ENCODE measurements around the gene SH2D7.

SH2D7 gene

GRCh38 chr15:78080088-78080460 is 12.3 kb upstream of the SH2D7 start:
- peaks cover 8% of the 10 kb centered on the region for H3K4me1 ChIP-seq (ENCODE audit: insufficient read depth, insufficient read length)
- no peak for DNase-seq (ENCODE audit: low read depth, low spot score)
- peaks cover 6% of the 10 kb centered on the region for H3K27me3 ChIP-seq (ENCODE audit: insufficient read depth, insufficient read length)
- H3K9me3 ChIP-seq (ENCODE audit: insufficient read depth, low read length): no peaks in the 10 kb centered on the region
- no peak for TF ChIP-seq ZNF274 (IDR thresholded peaks at IDR 0.05; ENCODE audit: low read depth, low read length)
- no peak for TF ChIP-seq SUZ12 (IDR thresholded peaks at IDR 0.05; ENCODE audit: extremely low read depth, insufficient read depth, insufficient read length)
- TF ChIP-seq YY1 (IDR thresholded peaks at IDR 0.05; ENCODE audit: insufficient read depth, insufficient read length): no peak
- no peaks in the 10 kb centered on the region for H3K36me3 ChIP-seq (ENCODE audit: insufficient read depth, insufficient read length, low read length)
- H3K4me3 ChIP-seq (ENCODE audit: insufficient read length, low read depth): no peak overlapping the region
- no peak overlapping the region for H3K9ac ChIP-seq (ENCODE audit: insufficient read length, low read depth)

- peaks cover 8% of the 10 kb centered on the region for H3K4me1 ChIP-seq (ENCODE audit: insufficient read depth, insufficient read length)
- no peak for TF ChIP-seq ZNF274 (IDR thresholded peaks at IDR 0.05; ENCODE audit: low read depth, low read length)
- no peak for TF ChIP-seq YY1 (IDR thresholded peaks at IDR 0.05; ENCODE audit: insufficient read depth, insufficient read length)
- no peak for TF ChIP-seq SUZ12 (IDR thresholded peaks at IDR 0.05; ENCODE audit: extremely low read depth, insufficient read depth, insufficient read length)
- peaks cover 6% of the 10 kb centered on the region for H3K27me3 ChIP-seq (ENCODE audit: insufficient read depth, insufficient read length)
- DNase-seq (ENCODE audit: low read depth, low spot score): no peak
- no peaks in the 10 kb centered on the region for H3K36me3 ChIP-seq (ENCODE audit: insufficient read depth, insufficient read length, low read length)
- H3K4me3 ChIP-seq (ENCODE audit: insufficient read length, low read depth): no peak overlapping the region
- no peak overlapping the region for H3K9ac ChIP-seq (ENCODE audit: insufficient read length, low read depth)
- H3K9me3 ChIP-seq (ENCODE audit: insufficient read depth, low read length): no peaks in the 10 kb centered on the region
These were observed 10.1 kb upstream of the SH2D7 start for GRCh38 chr15:78082106-78082742.

GRCh38 chr15:78082743-78083110 is 9.6 kb upstream of the SH2D7 start:
- TF ChIP-seq SUZ12 (IDR thresholded peaks at IDR 0.05; ENCODE audit: extremely low read depth, insufficient read depth, insufficient read length) (no peak), YY1 (IDR thresholded peaks at IDR 0.05; ENCODE audit: insufficient read depth, insufficient read length) (no peak), ZNF274 (IDR thresholded peaks at IDR 0.05; ENCODE audit: low read depth, low read length) (no peak)
- Histone ChIP-seq H3K9ac (ENCODE audit: insufficient read length, low read depth) (no peak overlapping the region), H3K9me3 (ENCODE audit: insufficient read depth, low read length) (no peaks in the 10 kb centered on the region), H3K4me1 (ENCODE audit: insufficient read depth, insufficient read length) (peaks cover 8% of the 10 kb centered on the region), H3K36me3 (ENCODE audit: insufficient read depth, insufficient read length, low read length) (no peaks in the 10 kb centered on the region), H3K4me3 (ENCODE audit: insufficient read length, low read depth) (no peak overlapping the region), H3K27me3 (ENCODE audit: insufficient read depth, insufficient read length) (peaks cover 5% of the 10 kb centered on the region)
- DNase-seq (ENCODE audit: low read depth, low spot score): no peak

- H3K27me3 ChIP-seq (ENCODE audit: insufficient read depth, insufficient read length): peaks cover under 1% of the 10 kb centered on the region
- DNase-seq (ENCODE audit: low read depth, low spot score): no peak
- TF ChIP-seq YY1 (IDR thresholded peaks at IDR 0.05; ENCODE audit: insufficient read depth, insufficient read length) (no peak), SUZ12 (IDR thresholded peaks at IDR 0.05; ENCODE audit: extremely low read depth, insufficient read depth, insufficient read length) (no peak), ZNF274 (IDR thresholded peaks at IDR 0.05; ENCODE audit: low read depth, low read length) (no peak)
- H3K9me3 ChIP-seq (ENCODE audit: insufficient read depth, low read length): no peaks in the 10 kb centered on the region
- peaks cover 8% of the 10 kb centered on the region for H3K4me1 ChIP-seq (ENCODE audit: insufficient read depth, insufficient read length)
- H3K9ac ChIP-seq (ENCODE audit: insufficient read length, low read depth): no peak overlapping the region
- no peak overlapping the region for H3K4me3 ChIP-seq (ENCODE audit: insufficient read length, low read depth)
- H3K36me3 ChIP-seq (ENCODE audit: insufficient read depth, insufficient read length, low read length): no peaks in the 10 kb centered on the region
These were observed 9.2 kb upstream of the SH2D7 start for GRCh38 chr15:78083186-78083585.

GRCh38 chr15:78083687-78084448 is 8.5 kb upstream of the SH2D7 start:
- peaks cover 8% of the 10 kb centered on the region for H3K4me1 ChIP-seq (ENCODE audit: insufficient read depth, insufficient read length)
- no peaks in the 10 kb centered on the region for H3K27me3 ChIP-seq (ENCODE audit: insufficient read depth, insufficient read length)
- H3K36me3 ChIP-seq (ENCODE audit: insufficient read depth, insufficient read length, low read length): no peaks in the 10 kb centered on the region
- TF ChIP-seq ZNF274 (IDR thresholded peaks at IDR 0.05; ENCODE audit: low read depth, low read length) (no peak), SUZ12 (IDR thresholded peaks at IDR 0.05; ENCODE audit: extremely low read depth, insufficient read depth, insufficient read length) (no peak), YY1 (IDR thresholded peaks at IDR 0.05; ENCODE audit: insufficient read depth, insufficient read length) (no peak)
- no peak for DNase-seq (ENCODE audit: low read depth, low spot score)
- no peaks in the 10 kb centered on the region for H3K9me3 ChIP-seq (ENCODE audit: insufficient read depth, low read length)
- H3K4me3 ChIP-seq (ENCODE audit: insufficient read length, low read depth): no peak overlapping the region
- H3K9ac ChIP-seq (ENCODE audit: insufficient read length, low read depth): no peak overlapping the region

GRCh38 chr15:78084449-78084750 is 8.0 kb upstream of the SH2D7 start:
- Histone ChIP-seq H3K9me3 (ENCODE audit: insufficient read depth, low read length) (no peaks in the 10 kb centered on the region), H3K9ac (ENCODE audit: insufficient read length, low read depth) (no peak overlapping the region), H3K4me1 (ENCODE audit: insufficient read depth, insufficient read length) (peaks cover 8% of the 10 kb centered on the region), H3K36me3 (ENCODE audit: insufficient read depth, insufficient read length, low read length) (no peaks in the 10 kb centered on the region), H3K27me3 (ENCODE audit: insufficient read depth, insufficient read length) (no peaks in the 10 kb centered on the region), H3K4me3 (ENCODE audit: insufficient read length, low read depth) (no peak overlapping the region)
- no peak for DNase-seq (ENCODE audit: low read depth, low spot score)
- no peak for TF ChIP-seq ZNF274 (IDR thresholded peaks at IDR 0.05; ENCODE audit: low read depth, low read length)
- TF ChIP-seq YY1 (IDR thresholded peaks at IDR 0.05; ENCODE audit: insufficient read depth, insufficient read length): no peak
- TF ChIP-seq SUZ12 (IDR thresholded peaks at IDR 0.05; ENCODE audit: extremely low read depth, insufficient read depth, insufficient read length): no peak

GRCh38 chr15:78085928-78086327 is 6.4 kb upstream of the SH2D7 start:
- TF ChIP-seq SUZ12 (IDR thresholded peaks at IDR 0.05; ENCODE audit: extremely low read depth, insufficient read depth, insufficient read length) (no peak), ZNF274 (IDR thresholded peaks at IDR 0.05; ENCODE audit: low read depth, low read length) (no peak), YY1 (IDR thresholded peaks at IDR 0.05; ENCODE audit: insufficient read depth, insufficient read length) (no peak)
- DNase-seq (ENCODE audit: low read depth, low spot score): no peak
- peaks cover 6% of the 10 kb centered on the region; the same call in 1 of the 2 replicates for H3K9me3 ChIP-seq (ENCODE audit: insufficient read depth, low read length)
- no peak overlapping the region for H3K9ac ChIP-seq (ENCODE audit: insufficient read length, low read depth)
- H3K4me1 ChIP-seq (ENCODE audit: insufficient read depth, insufficient read length): peaks cover 8% of the 10 kb centered on the region
- H3K4me3 ChIP-seq (ENCODE audit: insufficient read length, low read depth): no peak overlapping the region
- H3K27me3 ChIP-seq (ENCODE audit: insufficient read depth, insufficient read length): peaks cover 1% of the 10 kb centered on the region
- no peaks in the 10 kb centered on the region for H3K36me3 ChIP-seq (ENCODE audit: insufficient read depth, insufficient read length, low read length)

Data from NT2/D1 (cell line).